ENCODE results near the gene PABPC1L. TPM values are rescaled to one million over a fixed set of nuclear protein-coding genes. Genes with fewer than 3 reads are reported as not detected.
A peak's percentile ranks its signal among the peaks of the same experiment; 100 is the strongest.

The PABPC1L gene
- total and polyA plus RNA-seq, 4 donors, result 12.0 to 58.0 (median 21.3) TPM

- H3K36me3 ChIP-seq (ENCODE audit: control insufficient read depth, insufficient read depth, low read length), result peaks cover 8% of the 10 kb centered on the region
- no peak overlapping the region for H3K4me3 ChIP-seq (ENCODE audit: low read depth, low read length)
- H3K4me1 ChIP-seq (ENCODE audit: control insufficient read depth, insufficient read depth, low read length), result no peaks in the 10 kb centered on the region
- H3K9me3 ChIP-seq (ENCODE audit: control insufficient read depth, insufficient read depth, low read length), result no peaks in the 10 kb centered on the region
- no peak for DNase-seq (ENCODE audit: low read depth in 4 of 6, low spot score in 6 of 6)
- no peak overlapping the region for H3K27ac ChIP-seq (ENCODE audit: low read depth, low read length)
- 100% methylated on average over 1 of the region's 1 CpG for WGBS (ENCODE audit: insufficient coverage)
- H3K27me3 ChIP-seq (ENCODE audit: control insufficient read depth, insufficient read depth, low read length), result no peaks in the 10 kb centered on the region
These were observed 13.3 kb upstream of the PABPC1L start for GRCh38 chr20:44896583-44896982.

- Histone ChIP-seq H3K9me3 (ENCODE audit: control insufficient read depth, insufficient read depth, low read length) (no peaks in the 10 kb centered on the region), H3K4me3 (ENCODE audit: low read depth, low read length) (no peak overlapping the region), H3K36me3 (ENCODE audit: control insufficient read depth, insufficient read depth, low read length) (peaks cover 11% of the 10 kb centered on the region), H3K27me3 (ENCODE audit: control insufficient read depth, insufficient read depth, low read length) (no peaks in the 10 kb centered on the region), H3K4me1 (ENCODE audit: control insufficient read depth, insufficient read depth, low read length) (no peaks in the 10 kb centered on the region), H3K27ac (ENCODE audit: low read depth, low read length) (no peak overlapping the region)
- no CpG with 5 or more reads among the region's 1 CpG for WGBS (ENCODE audit: insufficient coverage)
- no peak for DNase-seq (ENCODE audit: low read depth in 4 of 6, low spot score in 6 of 6)
These were observed 12.7 kb upstream of the PABPC1L start for GRCh38 chr20:44897133-44897532.

GRCh38 chr20:44900231-44900854, 9.5 kb upstream of the PABPC1L start:
- Histone ChIP-seq H3K9me3 (ENCODE audit: control insufficient read depth, insufficient read depth, low read length) (no peaks in the 10 kb centered on the region), H3K4me3 (ENCODE audit: low read depth, low read length) (no peak overlapping the region), H3K4me1 (ENCODE audit: control insufficient read depth, insufficient read depth, low read length) (no peaks in the 10 kb centered on the region), H3K36me3 (ENCODE audit: control insufficient read depth, insufficient read depth, low read length) (peaks cover 13% of the 10 kb centered on the region), H3K27me3 (ENCODE audit: control insufficient read depth, insufficient read depth, low read length) (no peaks in the 10 kb centered on the region), H3K27ac (ENCODE audit: low read depth, low read length) (no peak overlapping the region)
- no peak for DNase-seq (ENCODE audit: low read depth in 4 of 6, low spot score in 6 of 6)
- 96% methylated on average over 4 of the region's 5 CpGs for WGBS (ENCODE audit: insufficient coverage)

GRCh38 chr20:44901974-44902373, 7.9 kb upstream of the PABPC1L start:
- H3K27ac ChIP-seq (ENCODE audit: low read depth, low read length), result no peak overlapping the region

GRCh38 chr20:44904377-44904776, 5.5 kb upstream of the PABPC1L start:
- H3K36me3 ChIP-seq (ENCODE audit: control insufficient read depth, insufficient read depth, low read length), result peaks cover 13% of the 10 kb centered on the region
- no peak overlapping the region for H3K27ac ChIP-seq (ENCODE audit: low read depth, low read length)
- H3K27me3 ChIP-seq (ENCODE audit: control insufficient read depth, insufficient read depth, low read length), result no peaks in the 10 kb centered on the region
- H3K9me3 ChIP-seq (ENCODE audit: control insufficient read depth, insufficient read depth, low read length), result no peaks in the 10 kb centered on the region
- DNase-seq (ENCODE audit: low read depth in 4 of 6, low spot score in 6 of 6), result no peak
- no peaks in the 10 kb centered on the region for H3K4me1 ChIP-seq (ENCODE audit: control insufficient read depth, insufficient read depth, low read length)
- no peak overlapping the region for H3K4me3 ChIP-seq (ENCODE audit: low read depth, low read length)
- WGBS (ENCODE audit: insufficient coverage), result 90% methylated on average over 2 of the region's 5 CpGs

More at GRCh38 chr20:44901974-44902373, 7.9 kb upstream of the PABPC1L start:
- Histone ChIP-seq H3K4me1 (ENCODE audit: control insufficient read depth, insufficient read depth, low read length) (no peaks in the 10 kb centered on the region), H3K4me3 (ENCODE audit: low read depth, low read length) (no peak overlapping the region), H3K36me3 (ENCODE audit: control insufficient read depth, insufficient read depth, low read length) (peaks cover 14% of the 10 kb centered on the region), H3K27me3 (ENCODE audit: control insufficient read depth, insufficient read depth, low read length) (no peaks in the 10 kb centered on the region), H3K9me3 (ENCODE audit: control insufficient read depth, insufficient read depth, low read length) (no peaks in the 10 kb centered on the region)
- no peak for DNase-seq (ENCODE audit: low read depth in 4 of 6, low spot score in 6 of 6)
- WGBS (ENCODE audit: insufficient coverage), result no CpG with 5 or more reads among the region's 2 CpGs

- Histone ChIP-seq H3K9me3 (ENCODE audit: control insufficient read depth, insufficient read depth, low read length) (no peaks in the 10 kb centered on the region), H3K27me3 (ENCODE audit: control insufficient read depth, insufficient read depth, low read length) (no peaks in the 10 kb centered on the region), H3K27ac (ENCODE audit: low read depth, low read length) (no peak overlapping the region), H3K4me1 (ENCODE audit: control insufficient read depth, insufficient read depth, low read length) (peaks cover 15% of the 10 kb centered on the region), H3K36me3 (ENCODE audit: control insufficient read depth, insufficient read depth, low read length) (peaks cover 5% of the 10 kb centered on the region), H3K4me3 (ENCODE audit: low read depth, low read length) (peak overlapping the region; percentile 53)
- no peak for DNase-seq (ENCODE audit: low read depth in 4 of 6, low spot score in 6 of 6)
- WGBS (ENCODE audit: insufficient coverage), result 21% methylated on average over 10 of the region's 14 CpGs
These were observed 631 bp upstream of the PABPC1L start for GRCh38 chr20:44908987-44909871.

- Histone ChIP-seq H3K27ac (ENCODE audit: low read depth, low read length) (no peak overlapping the region), H3K4me1 (ENCODE audit: control insufficient read depth, insufficient read depth, low read length) (peaks cover 15% of the 10 kb centered on the region), H3K4me3 (ENCODE audit: low read depth, low read length) (peak overlapping the region; percentile 53), H3K36me3 (ENCODE audit: control insufficient read depth, insufficient read depth, low read length) (peaks cover 5% of the 10 kb centered on the region), H3K27me3 (ENCODE audit: control insufficient read depth, insufficient read depth, low read length) (no peaks in the 10 kb centered on the region), H3K9me3 (ENCODE audit: control insufficient read depth, insufficient read depth, low read length) (no peaks in the 10 kb centered on the region)
- DNase-seq (ENCODE audit: low read depth in 4 of 6, low spot score in 6 of 6), result peak in 2 of 6 donors; percentile 2 to 3
- 62% methylated on average over 10 of the region's 17 CpGs for WGBS (ENCODE audit: insufficient coverage)
These were observed 916 bp downstream of the PABPC1L start for GRCh38 chr20:44910690-44911262.

- DNase-seq (ENCODE audit: low read depth in 4 of 6, low spot score in 6 of 6), result peak in 2 of 6 donors; percentile 12 to 16
- H3K27me3 ChIP-seq (ENCODE audit: control insufficient read depth, insufficient read depth, low read length), result no peaks in the 10 kb centered on the region
- H3K36me3 ChIP-seq (ENCODE audit: control insufficient read depth, insufficient read depth, low read length), result peaks cover 5% of the 10 kb centered on the region
- H3K27ac ChIP-seq (ENCODE audit: low read depth, low read length), result no peak overlapping the region
- WGBS (ENCODE audit: insufficient coverage), result 75% methylated on average over 9 of the region's 21 CpGs
- H3K9me3 ChIP-seq (ENCODE audit: control insufficient read depth, insufficient read depth, low read length), result no peaks in the 10 kb centered on the region
- H3K4me3 ChIP-seq (ENCODE audit: low read depth, low read length), result no peak overlapping the region
- peaks cover 15% of the 10 kb centered on the region for H3K4me1 ChIP-seq (ENCODE audit: control insufficient read depth, insufficient read depth, low read length)
These were observed 1.5 kb downstream of the PABPC1L start for GRCh38 chr20:44911264-44911921.

- Histone ChIP-seq H3K9me3 (ENCODE audit: control insufficient read depth, insufficient read depth, low read length) (no peaks in the 10 kb centered on the region), H3K27ac (ENCODE audit: low read depth, low read length) (no peak overlapping the region), H3K27me3 (ENCODE audit: control insufficient read depth, insufficient read depth, low read length) (no peaks in the 10 kb centered on the region), H3K4me1 (ENCODE audit: control insufficient read depth, insufficient read depth, low read length) (peaks cover 15% of the 10 kb centered on the region), H3K36me3 (ENCODE audit: control insufficient read depth, insufficient read depth, low read length) (peaks cover 6% of the 10 kb centered on the region), H3K4me3 (ENCODE audit: low read depth, low read length) (no peak overlapping the region)
- DNase-seq (ENCODE audit: low read depth in 4 of 6, low spot score in 6 of 6), result no peak
- no CpG with 5 or more reads among the region's 2 CpGs for WGBS (ENCODE audit: insufficient coverage)
These were observed 2.3 kb downstream of the PABPC1L start for GRCh38 chr20:44912189-44912588.

Measured in spinal cord (tissue), 10 donors.